GM19193 (cell line): ENCODE measurements around the gene ASB3.

Experiments
- POLR2A ChIP-seq: IDR thresholded peaks from 4 replicates; pipeline ENCODE4 v1.6.1; 2011; ENCODE audit not compliant: insufficient read depth, insufficient read length; ENCODE audit errors: extremely low read depth

The ASB3 gene

DNA sequence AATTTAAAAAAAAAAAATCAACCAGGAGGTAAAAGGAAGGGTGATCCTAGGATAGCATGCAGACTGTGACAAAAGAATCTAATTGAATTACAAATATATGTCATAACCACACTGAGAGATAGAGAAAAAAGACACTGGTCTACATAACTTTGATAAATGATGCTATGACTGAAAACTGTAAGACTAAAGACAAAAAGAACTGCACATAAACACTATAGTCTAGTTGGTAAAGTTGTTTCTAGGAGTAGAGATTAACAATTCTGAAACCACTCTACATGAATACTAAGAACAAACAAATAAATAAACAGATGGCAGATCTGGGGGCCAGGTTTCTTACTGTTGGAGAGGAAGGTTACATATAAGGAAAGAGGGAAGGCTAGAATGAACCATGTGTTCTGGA, 33.7 kb downstream of the ASB3 start:
- TF ChIP-seq POLR2A: no peak

DNA sequence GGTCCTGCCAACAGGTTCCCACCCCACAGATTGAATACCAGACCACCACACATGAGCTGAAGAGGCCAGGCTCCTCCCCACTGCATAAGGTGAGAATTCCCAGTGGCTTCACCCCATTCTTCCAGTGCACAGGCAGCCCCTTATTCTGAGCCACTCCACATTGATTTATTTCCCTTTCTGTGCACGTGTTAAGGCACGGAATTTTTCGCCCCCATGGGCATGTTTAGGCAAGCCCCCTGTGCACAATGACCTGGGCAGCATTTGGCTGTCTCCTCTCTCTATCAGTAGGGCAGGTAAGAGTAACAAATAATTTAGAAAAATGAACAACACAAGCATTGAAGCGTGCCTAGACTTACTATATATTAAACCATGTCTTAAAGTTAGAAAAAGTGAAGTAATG, 34.4 kb downstream of the ASB3 start:
- no peak for TF ChIP-seq POLR2A

DNA sequence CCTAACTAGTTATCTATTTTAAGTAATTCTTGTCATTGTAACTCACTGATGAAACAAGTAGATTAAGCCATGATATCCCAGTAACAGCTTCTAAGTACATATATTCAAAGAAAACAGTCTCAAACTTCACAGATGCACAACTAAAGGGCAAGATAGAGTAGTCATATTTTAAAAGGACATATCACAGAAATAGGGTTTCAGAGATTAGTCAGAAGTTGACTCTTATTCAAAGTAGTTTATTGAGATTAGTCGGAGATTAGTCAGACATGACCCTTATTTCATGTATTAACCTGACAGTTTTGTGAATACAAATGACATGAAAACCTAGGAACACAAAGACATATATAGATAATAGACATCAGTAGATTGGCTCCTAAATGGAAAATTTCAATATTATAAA, 35.0 kb downstream of the ASB3 start:
- TF ChIP-seq POLR2A: no peak

DNA sequence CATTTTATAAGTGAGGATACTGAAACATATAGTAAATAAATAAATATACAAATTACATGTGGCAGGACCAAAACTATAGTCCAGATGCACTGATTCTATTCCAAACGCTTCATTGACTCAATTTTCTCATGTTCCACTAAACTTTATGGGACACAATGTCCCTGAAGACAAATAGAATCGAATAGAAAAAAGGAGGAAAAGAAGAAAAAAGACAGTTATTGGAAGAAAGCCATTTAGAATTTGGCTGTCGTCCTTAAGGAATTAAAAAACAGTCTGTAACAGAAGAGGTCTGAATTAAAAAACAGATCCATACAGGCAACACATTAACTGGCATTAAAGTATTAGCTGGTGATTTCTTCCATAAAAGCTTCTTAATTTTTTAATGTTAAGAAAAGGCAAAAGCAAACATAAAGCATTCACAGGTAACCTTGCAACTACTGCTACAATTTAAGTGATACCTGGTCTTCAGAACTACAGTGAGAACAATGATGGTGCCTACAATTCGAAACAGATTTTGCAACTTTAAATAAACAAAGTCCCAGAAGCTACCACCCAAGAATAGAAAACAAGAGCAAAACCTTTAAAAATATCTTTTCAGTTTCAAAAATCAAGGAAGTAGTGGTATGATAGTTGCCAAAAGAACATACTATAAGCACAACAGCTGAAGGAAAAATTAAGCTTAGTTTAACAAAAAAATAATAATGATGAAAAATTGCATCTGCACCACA, 36.5 kb downstream of the ASB3 start:
- TF ChIP-seq POLR2A: no peak

DNA sequence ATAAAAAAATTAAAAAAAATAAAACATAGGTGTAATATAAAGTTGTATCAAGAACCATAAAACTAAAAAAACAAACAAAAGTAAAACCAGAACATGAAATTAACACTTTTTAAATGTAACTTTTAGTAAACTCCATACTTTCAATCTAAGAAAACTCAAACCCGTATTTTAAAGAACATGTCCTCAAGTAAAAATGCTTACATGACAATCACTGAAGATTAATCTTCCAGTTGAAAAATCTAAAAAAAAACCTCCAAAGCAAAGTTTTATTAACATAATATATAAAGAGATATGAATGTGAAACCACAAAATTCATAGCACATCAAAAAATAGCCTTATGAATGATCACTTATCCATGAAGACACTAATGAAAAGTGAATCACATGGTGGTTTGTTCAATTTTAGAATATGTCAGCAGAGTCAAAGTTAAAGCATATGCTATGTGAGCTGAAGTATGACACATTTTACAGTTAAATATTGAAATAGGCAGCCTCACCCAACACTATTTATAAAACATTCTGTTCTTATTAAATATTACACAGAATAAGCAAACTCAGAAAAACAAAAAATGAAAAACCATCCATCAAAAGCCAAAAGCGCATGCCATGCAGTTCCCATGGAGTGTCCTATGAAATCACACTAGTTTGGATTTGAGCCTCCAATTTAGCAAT, 42.2 kb downstream of the ASB3 start:
- no peak for TF ChIP-seq POLR2A

DNA sequence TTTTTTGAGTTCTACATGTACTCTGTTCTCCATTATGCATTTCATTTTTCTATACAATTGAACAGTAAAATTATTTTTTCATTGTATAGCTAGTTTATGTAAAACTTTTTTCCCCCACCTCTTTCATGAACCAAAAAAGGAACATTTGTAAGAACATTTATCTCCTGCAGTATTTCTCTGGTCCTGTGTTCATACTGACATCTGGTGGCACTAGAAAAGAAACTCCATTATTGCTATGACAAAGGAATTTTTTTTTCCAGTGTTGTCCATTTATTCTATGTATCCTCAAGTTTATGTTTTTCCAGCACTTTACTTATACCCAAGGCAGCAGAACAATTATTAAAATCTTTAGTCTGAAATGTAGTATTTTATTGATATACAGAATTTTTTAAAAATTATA, 46.6 kb downstream of the ASB3 start:
- no peak for TF ChIP-seq POLR2A

DNA sequence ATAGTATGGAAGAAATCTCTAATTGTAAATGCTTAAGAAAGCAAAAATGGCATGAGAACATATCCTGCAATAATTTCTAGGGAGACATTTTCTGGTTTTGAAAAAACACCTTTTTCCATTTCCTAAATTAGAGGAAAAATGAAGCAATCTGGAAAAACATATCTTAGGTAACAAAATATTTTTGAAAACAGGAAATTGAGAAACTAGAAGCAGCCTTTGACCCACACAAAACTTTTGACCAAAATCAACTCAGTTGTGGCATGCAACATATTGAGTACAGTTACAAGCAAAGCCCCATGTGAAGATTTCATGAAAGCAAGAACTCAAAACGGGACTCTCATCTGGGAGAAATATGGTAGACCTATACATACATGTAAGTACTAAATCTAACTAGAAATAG, 47.7 kb downstream of the ASB3 start:
- no peak for TF ChIP-seq POLR2A

DNA sequence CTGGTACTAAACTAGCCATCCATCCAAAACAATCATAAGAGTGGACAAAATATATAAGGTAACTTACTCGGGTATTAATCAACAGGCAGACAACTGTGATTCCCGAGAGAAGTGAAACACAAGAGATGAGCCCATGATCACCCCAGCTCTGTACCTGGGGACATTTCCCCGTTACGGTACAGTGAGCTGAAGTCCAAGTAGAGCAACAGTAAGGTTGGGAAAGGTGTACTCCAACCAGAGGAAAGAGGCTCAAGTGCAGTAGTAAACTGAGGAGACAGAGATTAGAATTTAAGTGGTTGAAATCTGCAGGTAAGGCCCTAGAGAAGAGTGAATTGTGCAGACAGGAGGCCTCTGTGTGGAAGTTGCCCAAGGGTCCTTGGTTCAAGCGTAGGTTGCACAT, 49.7 kb downstream of the ASB3 start:
- TF ChIP-seq POLR2A: no peak

DNA sequence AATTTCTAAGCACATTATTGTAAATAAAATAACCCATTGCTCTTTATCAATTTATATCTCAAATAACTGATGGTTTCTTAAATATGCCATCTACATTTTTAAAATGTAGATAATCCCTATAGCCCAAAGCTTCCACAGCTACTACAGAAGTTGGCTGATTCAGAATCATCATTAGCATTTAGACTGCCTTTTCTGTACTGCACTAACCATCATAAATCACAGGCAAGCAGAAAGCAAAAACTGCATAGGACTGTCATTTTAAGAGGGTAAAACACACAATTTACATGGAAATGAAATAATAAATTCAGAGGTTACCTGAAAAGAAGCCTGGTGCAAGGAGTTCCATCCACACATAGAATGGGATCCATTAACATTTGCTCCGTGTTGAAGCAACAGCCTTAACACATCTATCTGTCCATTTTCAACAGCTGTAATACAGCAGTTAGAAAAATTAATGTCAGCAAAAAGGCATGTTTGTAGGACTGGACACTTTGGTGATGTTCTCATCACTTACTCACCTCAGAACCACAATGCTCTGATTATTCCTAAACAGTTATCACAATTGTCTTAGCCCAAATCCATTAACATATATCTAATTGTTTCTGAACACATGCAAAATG, 57.5 kb downstream of the ASB3 start:
- no peak for TF ChIP-seq POLR2A

DNA sequence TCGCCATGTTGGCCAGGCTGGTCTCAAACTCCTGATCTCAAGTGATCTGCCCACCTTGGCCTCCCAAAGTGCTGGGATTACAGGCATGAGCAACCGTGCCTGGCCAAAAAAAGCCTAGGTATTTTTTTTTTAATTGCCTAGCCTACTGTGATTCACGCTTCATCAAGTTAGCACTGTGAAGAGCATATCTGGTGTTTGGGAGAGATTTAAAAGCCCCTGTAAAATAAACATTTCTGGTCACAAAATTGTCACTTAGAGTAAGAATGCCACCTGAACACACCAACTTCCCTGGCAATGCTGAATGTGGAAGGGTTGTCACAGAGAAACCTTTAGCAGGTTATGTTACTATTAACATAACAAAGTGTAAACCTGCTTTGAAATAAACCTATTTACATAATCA, 58.8 kb downstream of the ASB3 start:
- TF ChIP-seq POLR2A: no peak

DNA sequence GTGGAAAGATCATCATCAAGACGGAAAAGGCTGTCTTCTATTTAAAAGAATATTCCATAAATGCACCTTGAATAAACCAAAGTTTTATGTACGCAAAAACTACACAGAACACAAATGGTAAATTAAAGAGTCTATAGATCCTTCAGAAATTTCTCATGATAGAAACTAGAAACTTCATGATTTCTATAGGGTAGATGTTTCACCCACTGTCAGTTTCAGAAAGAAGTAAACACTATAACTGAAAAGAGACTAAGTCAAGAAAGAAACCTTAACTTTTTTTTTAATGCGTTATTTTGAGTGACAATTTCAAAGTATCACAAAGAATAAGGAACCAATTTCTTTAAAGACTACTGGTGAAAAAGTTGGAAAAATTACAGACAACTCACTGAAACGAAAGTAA, 61.1 kb downstream of the ASB3 start:
- TF ChIP-seq POLR2A: no peak

DNA sequence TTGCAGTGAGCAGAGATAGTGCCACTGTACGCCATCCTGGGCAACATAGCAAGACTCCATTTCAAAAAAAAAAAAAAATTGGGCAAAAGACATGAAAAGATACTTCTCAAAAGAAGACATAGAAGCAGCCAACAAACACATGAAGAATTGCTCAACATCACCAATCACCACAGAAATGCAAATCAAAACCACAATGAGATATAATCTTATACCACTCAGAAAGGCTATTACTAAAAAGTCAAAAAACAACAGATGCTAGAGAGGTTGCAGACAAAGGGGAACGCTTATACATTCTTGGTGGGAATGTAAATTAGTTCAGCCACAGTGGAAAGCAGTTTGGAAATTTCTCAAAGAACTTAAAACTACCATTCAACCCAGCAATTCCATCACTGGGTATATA, 62.2 kb downstream of the ASB3 start:
- no peak for TF ChIP-seq POLR2A

DNA sequence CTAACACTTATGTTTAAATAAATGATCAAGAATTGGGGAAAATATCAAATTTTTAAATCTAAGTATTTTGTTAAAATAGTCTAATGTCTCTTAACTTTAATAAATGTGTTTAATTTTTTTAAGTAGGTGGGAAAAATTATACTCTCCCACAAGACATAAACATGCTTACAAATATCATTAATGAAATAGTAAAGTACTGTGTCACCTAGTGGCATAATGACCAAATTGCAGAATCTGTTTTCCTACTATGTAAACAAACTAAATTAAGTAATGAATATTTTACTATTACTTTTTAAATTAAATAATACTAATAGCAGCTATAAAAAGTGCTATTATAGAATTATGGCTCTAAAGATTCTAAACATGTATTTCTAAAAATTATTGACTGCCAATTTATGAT, 71.2 kb downstream of the ASB3 start:
- TF ChIP-seq POLR2A: no peak

DNA sequence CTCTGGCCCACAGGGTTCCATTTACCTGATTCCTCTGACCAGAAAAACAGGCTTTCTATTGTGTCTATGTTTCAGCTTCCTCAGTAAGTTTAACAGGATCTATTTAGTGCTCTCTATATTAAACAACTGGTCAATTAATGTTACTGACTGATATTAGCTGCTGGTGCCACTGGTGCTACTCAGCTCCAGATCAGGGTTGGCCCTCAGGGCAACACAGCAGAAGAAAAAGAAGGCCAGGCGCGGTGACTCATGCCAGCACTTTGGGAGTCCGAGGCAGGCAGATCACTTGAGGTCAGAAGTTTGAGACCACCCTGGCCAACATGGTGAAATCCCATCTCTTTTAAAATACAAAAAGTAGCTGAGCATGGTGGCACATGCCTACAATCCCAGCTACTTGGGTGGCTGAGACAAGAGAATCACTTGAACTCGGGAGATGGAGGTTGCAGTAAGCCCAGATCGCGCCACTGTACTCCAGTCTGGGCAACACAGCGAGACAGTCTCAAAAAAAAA, 75.4 kb downstream of the ASB3 start:
- no peak for TF ChIP-seq POLR2A

DNA sequence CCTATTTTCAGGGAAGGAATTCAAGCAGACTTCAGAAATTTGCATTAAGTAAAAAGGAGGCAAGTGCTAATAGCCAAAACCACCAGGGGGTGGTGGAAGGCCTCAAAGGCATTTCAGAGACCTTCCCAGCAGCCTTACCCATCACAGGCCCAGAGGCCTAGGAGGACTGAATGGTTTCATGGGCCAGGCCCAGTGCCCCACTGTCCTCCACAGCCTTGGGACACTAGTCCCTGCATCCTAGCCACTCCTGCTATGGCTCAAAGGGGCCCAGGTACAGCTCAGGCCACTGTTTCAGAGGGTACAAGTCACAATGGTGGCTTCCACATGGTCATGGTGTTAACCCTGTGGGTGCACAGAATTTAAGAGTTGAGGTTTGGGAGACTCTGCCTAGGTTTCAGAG, 77.8 kb downstream of the ASB3 start:
- TF ChIP-seq POLR2A: no peak

DNA sequence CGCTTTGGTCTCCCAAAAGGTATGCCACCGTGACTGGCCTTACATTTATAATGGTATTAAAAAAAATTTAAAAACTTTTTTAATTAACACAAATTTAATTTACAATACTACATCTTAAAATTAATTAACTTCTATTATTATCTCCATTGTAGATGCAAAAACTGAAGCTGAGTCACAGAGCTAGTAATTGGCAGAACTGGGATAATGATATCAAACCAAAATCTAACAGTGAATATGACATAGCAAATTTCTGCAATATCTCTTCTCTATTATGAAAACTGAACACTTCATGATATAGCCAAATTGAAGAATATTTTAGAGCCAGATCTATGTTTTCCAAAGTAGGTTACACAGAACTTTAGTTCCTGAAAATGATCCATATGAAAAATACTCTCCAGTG, 85.5 kb downstream of the ASB3 start:
- TF ChIP-seq POLR2A: no peak
